ENCODE measurements around the gene CPNE5. TPM values are rescaled to one million over a fixed set of nuclear protein-coding genes. Genes with fewer than 3 reads are reported as not detected.

The CPNE5 gene
- total RNA-seq, 6 experiments from 2014 or later = 0.12 to 0.84 (median 0.23) TPM

GRCh38 chr6:36807143-36807542, 32.1 kb downstream of the CPNE5 start:
- H3K9me3 ChIP-seq = no peaks in the 10 kb centered on the region
- DNase-seq = no peak
- intact Hi-C loops (cut with DNase I) = no loop called here
- no peak overlapping the region for H3K4me3 ChIP-seq
- no peaks in the 10 kb centered on the region for H3K27me3 ChIP-seq
- H3K36me3 ChIP-seq = no peaks in the 10 kb centered on the region
- ATAC-seq = no peak
- TF ChIP-seq CTCF (IDR thresholded peaks at IDR 0.05) (no peak), POLR2A (IDR thresholded peaks at IDR 0.05) (no peak)
- no peak overlapping the region for H3K27ac ChIP-seq
- no peaks in the 10 kb centered on the region for H3K4me1 ChIP-seq
- WGBS (ENCODE audit: insufficient coverage, low coverage, low lambda C conversion rate, missing lambda C conversion rate) = 61% methylated on average over 5 of the region's 5 CpGs

- ATAC-seq (no peak), DNase-seq (no peak)
- Histone ChIP-seq H3K27ac (no peak overlapping the region), H3K27me3 (no peaks in the 10 kb centered on the region), H3K9me3 (no peaks in the 10 kb centered on the region), H3K36me3 (no peaks in the 10 kb centered on the region), H3K4me3 (no peak overlapping the region), H3K4me1 (no peaks in the 10 kb centered on the region)
- no CpG with 5 or more reads among the region's 8 CpGs for WGBS (ENCODE audit: insufficient coverage, low coverage, low lambda C conversion rate, missing lambda C conversion rate)
- intact Hi-C loops (cut with DNase I) = no loop called here
- TF ChIP-seq POLR2A (IDR thresholded peaks at IDR 0.05) (no peak), CTCF (IDR thresholded peaks at IDR 0.05) (no peak)
Measured at GRCh38 chr6:36805917-36806316, 33.3 kb downstream of the CPNE5 start.

GRCh38 chr6:36805096-36805797, 34.0 kb downstream of the CPNE5 start:
- intact Hi-C loops (cut with DNase I) = no loop called here
- no peaks in the 10 kb centered on the region for H3K9me3 ChIP-seq
- H3K4me1 ChIP-seq = no peaks in the 10 kb centered on the region
- WGBS (ENCODE audit: insufficient coverage, low coverage, low lambda C conversion rate, missing lambda C conversion rate) = 33% methylated on average over 6 of the region's 7 CpGs
- TF ChIP-seq POLR2A (IDR thresholded peaks at IDR 0.05) = no peak
- no peak for TF ChIP-seq CTCF (IDR thresholded peaks at IDR 0.05)
- H3K4me3 ChIP-seq = no peak overlapping the region
- DNase-seq = no peak
- no peaks in the 10 kb centered on the region for H3K36me3 ChIP-seq
- no peak for ATAC-seq
- H3K27me3 ChIP-seq = no peaks in the 10 kb centered on the region
- H3K27ac ChIP-seq = no peak overlapping the region

- TF ChIP-seq POLR2A (IDR thresholded peaks at IDR 0.05) (no peak), CTCF (IDR thresholded peaks at IDR 0.05) (no peak)
- no peak overlapping the region for H3K27ac ChIP-seq
- no peaks in the 10 kb centered on the region for H3K36me3 ChIP-seq
- H3K4me1 ChIP-seq = no peaks in the 10 kb centered on the region
- ATAC-seq (no peak), DNase-seq (no peak)
- 59% methylated on average over 3 of the region's 3 CpGs for WGBS (ENCODE audit: insufficient coverage, low coverage, low lambda C conversion rate, missing lambda C conversion rate)
- no peaks in the 10 kb centered on the region for H3K27me3 ChIP-seq
- no peaks in the 10 kb centered on the region for H3K9me3 ChIP-seq
- H3K4me3 ChIP-seq = no peak overlapping the region
- intact Hi-C loops (cut with DNase I) = no loop called here
Measured at GRCh38 chr6:36804563-36804962, 34.7 kb downstream of the CPNE5 start.
